Measurements from ENCODE around the gene GNRHR. TPM values are rescaled to one million over a fixed set of nuclear protein-coding genes. Genes with fewer than 3 reads are reported as not detected.

Gene GNRHR
- total RNA-seq, 2 experiments from 2014 or later, result not detected

- BruUV-seq (replicated peaks), result no TSS peak
- Histone ChIP-seq H3K9me3 (ENCODE audit: low read length) (peaks cover 9% of the 10 kb centered on the region; the same call in 1 of the 2 replicates), H3K9me2 (ENCODE audit: insufficient read depth, low read length) (no peaks in the 10 kb centered on the region), H2AFZ (ENCODE audit: low read length) (no peak overlapping the region), H3K27ac (ENCODE audit: low read depth, low read length, poor library complexity, severe bottlenecking) (no peak overlapping the region), H3K79me2 (ENCODE audit: insufficient read depth, low read depth, low read length) (peaks cover 54% of the 10 kb centered on the region), H3K4me2 (ENCODE audit: low read length) (no peak overlapping the region), H3K36me3 (ENCODE audit: insufficient read depth, low read length) (peaks cover 78% of the 10 kb centered on the region), H4K20me1 (ENCODE audit: insufficient read depth, low read length) (no peaks in the 10 kb centered on the region), H3K4me3 (ENCODE audit: low read depth, low read length, poor library complexity, severe bottlenecking) (no peak overlapping the region), H3K4me1 (ENCODE audit: insufficient read depth, low read length, poor library complexity, severe bottlenecking) (peaks cover 12% of the 10 kb centered on the region)
- ChIA-PET POLR2A (interaction anchor here (0.7 kb wide), 1 partner anchor 25 kb away, joined by 3 read pairs; no protein-coding TSS in a partner anchor), CTCF (ENCODE audit: unreplicated experiment) (no interaction called here)
- no peak for TF ChIP-seq CTCF (conservative IDR thresholded peaks at IDR 0.05; ENCODE audit: low read length)
- TF ChIP-seq EZH2phosphoT487 (IDR thresholded peaks at IDR 0.05; ENCODE audit: borderline replicate concordance, low read depth, low read length), result no peak
- DNase-seq (ENCODE audit: low spot score), result no peak
- intact Hi-C loops (cut with micrococcal nuclease; ENCODE audit: unreplicated experiment), result no loop called here
Measured at GRCh38 chr4:67694662-67695061, 59.5 kb downstream of the GNRHR start.

- CTCF ChIA-PET (ENCODE audit: unreplicated experiment), result no interaction called here
- H3K36me3 ChIP-seq (ENCODE audit: insufficient read depth, low read length), result peaks cover 84% of the 10 kb centered on the region
- intact Hi-C loops (cut with micrococcal nuclease; ENCODE audit: unreplicated experiment), result no loop called here
- no TSS peak for BruUV-seq (replicated peaks)
- no peak overlapping the region for H3K27ac ChIP-seq (ENCODE audit: low read depth, low read length, poor library complexity, severe bottlenecking)
- H3K4me1 ChIP-seq (ENCODE audit: insufficient read depth, low read length, poor library complexity, severe bottlenecking), result no peaks in the 10 kb centered on the region
- DNase-seq (ENCODE audit: low spot score), result no peak
- POLR2A ChIA-PET, result interaction anchor here (1.0 kb wide), 1 partner anchor 145 kb away, joined by 3 read pairs; no protein-coding TSS in a partner anchor
- no peaks in the 10 kb centered on the region for H4K20me1 ChIP-seq (ENCODE audit: insufficient read depth, low read length)
- H3K79me2 ChIP-seq (ENCODE audit: insufficient read depth, low read depth, low read length), result peaks cover 34% of the 10 kb centered on the region
- H3K9me2 ChIP-seq (ENCODE audit: insufficient read depth, low read length), result no peaks in the 10 kb centered on the region
- peaks cover 9% of the 10 kb centered on the region; the same call in 1 of the 2 replicates for H3K9me3 ChIP-seq (ENCODE audit: low read length)
- TF ChIP-seq EZH2phosphoT487 (IDR thresholded peaks at IDR 0.05; ENCODE audit: borderline replicate concordance, low read depth, low read length) (no peak), CTCF (conservative IDR thresholded peaks at IDR 0.05; ENCODE audit: low read length) (no peak)
- H3K4me3 ChIP-seq (ENCODE audit: low read depth, low read length, poor library complexity, severe bottlenecking), result no peak overlapping the region
- no peak overlapping the region for H3K4me2 ChIP-seq (ENCODE audit: low read length)
- no peak overlapping the region for H2AFZ ChIP-seq (ENCODE audit: low read length)
Measured at GRCh38 chr4:67691328-67691727, 62.9 kb downstream of the GNRHR start.

Small RNA genes within 50 kb of the gene (small RNA-seq; reads per million reads assigned to genes)
- not detected for gene RF00091

Other genes with a start within 250 kb of the GNRHR start
- gene CENPC, start 208.9 kb downstream of the GNRHR start, total RNA-seq (2014; rRNA removed; shearing (Covaris generic)), result 46.2 and 47.4 TPM in 2 replicates
- 55.4 and 64.0 TPM in 2 replicates for gene CENPC, start 208.9 kb downstream of the GNRHR start, total RNA-seq (2022)
- 88.4 and 91.1 TPM in 2 replicates for gene STAP1, start 195.7 kb downstream of the GNRHR start, total RNA-seq (2014; rRNA removed; shearing (Covaris generic))
- 111 and 120 TPM in 2 replicates for gene STAP1, start 195.7 kb downstream of the GNRHR start, total RNA-seq (2022)
- gene UBA6, start 53.2 kb downstream of the GNRHR start, total RNA-seq (2014; rRNA removed; shearing (Covaris generic)), result 40.6 and 49.3 TPM in 2 replicates
- gene UBA6, start 53.2 kb downstream of the GNRHR start, total RNA-seq (2022), result 92.4 and 92.7 TPM in 2 replicates
- not detected in 2 replicates for gene TMPRSS11D, start 129.6 kb upstream of the GNRHR start, total RNA-seq (2014; rRNA removed; shearing (Covaris generic))
- gene TMPRSS11D, start 129.6 kb upstream of the GNRHR start, total RNA-seq (2022), result not detected in 2 replicates
- gene TMPRSS11A, start 209.1 kb upstream of the GNRHR start, total RNA-seq (2014; rRNA removed; shearing (Covaris generic)), result not detected in 2 replicates
- gene TMPRSS11A, start 209.1 kb upstream of the GNRHR start, total RNA-seq (2022), result not detected in 2 replicates

Data from OCI-LY7 (cell line).